WI38 (cell line): ENCODE data around the gene CEP170B.

Experiments used
- H3K4me3 ChIP-seq: 2 replicates; pipeline ENCODE4 v1.5.1; 2011; ENCODE audit warnings: low read depth, mild to moderate bottlenecking, control low read depth, low read length
- TF ChIP-seq, protein P1 (sequence below): IDR thresholded peaks from 2 replicates; pipeline ENCODE4 v1.5.1; 2012; ENCODE audit warnings: low read depth, mild to moderate bottlenecking, control low read depth, low read length

Gene CEP170B

GRCh38 chr14:104874571-104875411 is 9.7 kb downstream of the CEP170B start:
- TF ChIP-seq, protein P1, sequence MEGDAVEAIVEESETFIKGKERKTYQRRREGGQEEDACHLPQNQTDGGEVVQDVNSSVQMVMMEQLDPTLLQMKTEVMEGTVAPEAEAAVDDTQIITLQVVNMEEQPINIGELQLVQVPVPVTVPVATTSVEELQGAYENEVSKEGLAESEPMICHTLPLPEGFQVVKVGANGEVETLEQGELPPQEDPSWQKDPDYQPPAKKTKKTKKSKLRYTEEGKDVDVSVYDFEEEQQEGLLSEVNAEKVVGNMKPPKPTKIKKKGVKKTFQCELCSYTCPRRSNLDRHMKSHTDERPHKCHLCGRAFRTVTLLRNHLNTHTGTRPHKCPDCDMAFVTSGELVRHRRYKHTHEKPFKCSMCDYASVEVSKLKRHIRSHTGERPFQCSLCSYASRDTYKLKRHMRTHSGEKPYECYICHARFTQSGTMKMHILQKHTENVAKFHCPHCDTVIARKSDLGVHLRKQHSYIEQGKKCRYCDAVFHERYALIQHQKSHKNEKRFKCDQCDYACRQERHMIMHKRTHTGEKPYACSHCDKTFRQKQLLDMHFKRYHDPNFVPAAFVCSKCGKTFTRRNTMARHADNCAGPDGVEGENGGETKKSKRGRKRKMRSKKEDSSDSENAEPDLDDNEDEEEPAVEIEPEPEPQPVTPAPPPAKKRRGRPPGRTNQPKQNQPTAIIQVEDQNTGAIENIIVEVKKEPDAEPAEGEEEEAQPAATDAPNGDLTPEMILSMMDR, result no peak
- H3K4me3 ChIP-seq, result no peak overlapping the region

DNA sequence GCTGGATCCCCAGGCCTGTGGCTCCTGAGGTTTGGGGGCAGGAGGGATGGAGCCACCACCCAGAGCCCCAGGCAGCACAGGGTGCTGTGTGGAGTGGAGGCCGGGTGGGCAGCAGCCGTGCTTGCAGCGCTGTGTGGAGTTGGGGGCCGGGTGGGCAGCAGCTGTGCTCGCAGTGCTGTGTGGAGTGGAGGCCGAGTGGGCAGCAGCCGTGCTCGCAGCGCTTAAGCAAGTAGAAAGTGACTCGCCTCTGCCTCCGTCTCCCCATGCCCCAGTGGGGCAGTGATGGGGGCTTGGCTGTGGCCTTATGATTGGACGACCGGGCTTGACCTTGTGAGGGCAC is 10.3 kb downstream of the CEP170B start:
- TF ChIP-seq, protein P1, result no peak

GRCh38 chr14:104875811-104876210 is 10.7 kb downstream of the CEP170B start:
- TF ChIP-seq, protein P1, result no peak
- no peak overlapping the region for H3K4me3 ChIP-seq

More for the DNA sequence above, 10.3 kb downstream of the CEP170B start:
- no peak overlapping the region for H3K4me3 ChIP-seq

- no peak overlapping the region for H3K4me3 ChIP-seq
- TF ChIP-seq, protein P1, result no peak
Measured at GRCh38 chr14:104876251-104876699, 11.2 kb downstream of the CEP170B start.

GRCh38 chr14:104877066-104877805 is 12.2 kb downstream of the CEP170B start:
- TF ChIP-seq, protein P1, result no peak

DNA sequence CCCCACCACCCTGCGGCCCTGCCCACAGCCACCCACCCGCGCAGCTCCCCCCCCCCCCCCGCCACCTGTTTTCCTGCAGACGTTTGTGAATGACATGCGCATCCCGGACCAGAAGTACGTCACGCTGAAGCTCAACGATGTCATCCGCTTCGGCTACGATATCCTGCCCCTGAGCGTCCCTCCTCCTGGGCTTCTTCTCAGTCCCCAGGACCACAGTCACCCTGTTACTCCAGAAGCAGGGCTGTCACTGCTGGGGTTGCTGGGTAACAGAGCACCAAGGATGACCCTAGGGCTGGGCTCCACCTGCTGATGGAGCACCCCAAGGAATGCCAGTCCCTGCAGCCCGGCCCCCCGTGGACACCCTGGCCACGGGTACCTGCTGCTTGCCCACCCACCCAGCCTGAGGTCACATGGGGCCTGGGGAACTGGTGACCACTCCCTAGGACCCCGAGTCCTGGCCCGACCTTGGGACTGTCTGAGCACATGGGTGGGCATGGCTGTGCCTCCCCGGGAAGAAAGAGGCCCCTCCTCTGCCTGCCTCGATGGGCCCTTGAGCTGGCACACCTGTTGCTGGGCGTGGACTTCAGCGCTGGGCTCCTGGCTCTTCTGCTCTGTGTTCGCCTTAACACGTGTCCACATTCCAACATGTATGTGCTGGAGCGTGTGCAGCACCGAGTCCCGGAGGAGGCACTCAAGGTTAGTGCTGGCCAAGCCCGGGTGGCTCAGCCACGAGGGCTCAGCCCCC is 12.9 kb downstream of the CEP170B start:
- TF ChIP-seq, protein P1, result no peak
- no peak overlapping the region for H3K4me3 ChIP-seq

More at GRCh38 chr14:104877066-104877805, 12.2 kb downstream of the CEP170B start:
- no peak overlapping the region for H3K4me3 ChIP-seq
